ENCODE measurements around the gene RAB31. TPM values are rescaled to one million over a fixed set of nuclear protein-coding genes. Genes with fewer than 3 reads are reported as not detected.

The RAB31 gene
- polyA plus RNA-seq, 1 of the 3 experiments (the other 2 are of a cell fraction) = 23.0 TPM

DNA sequence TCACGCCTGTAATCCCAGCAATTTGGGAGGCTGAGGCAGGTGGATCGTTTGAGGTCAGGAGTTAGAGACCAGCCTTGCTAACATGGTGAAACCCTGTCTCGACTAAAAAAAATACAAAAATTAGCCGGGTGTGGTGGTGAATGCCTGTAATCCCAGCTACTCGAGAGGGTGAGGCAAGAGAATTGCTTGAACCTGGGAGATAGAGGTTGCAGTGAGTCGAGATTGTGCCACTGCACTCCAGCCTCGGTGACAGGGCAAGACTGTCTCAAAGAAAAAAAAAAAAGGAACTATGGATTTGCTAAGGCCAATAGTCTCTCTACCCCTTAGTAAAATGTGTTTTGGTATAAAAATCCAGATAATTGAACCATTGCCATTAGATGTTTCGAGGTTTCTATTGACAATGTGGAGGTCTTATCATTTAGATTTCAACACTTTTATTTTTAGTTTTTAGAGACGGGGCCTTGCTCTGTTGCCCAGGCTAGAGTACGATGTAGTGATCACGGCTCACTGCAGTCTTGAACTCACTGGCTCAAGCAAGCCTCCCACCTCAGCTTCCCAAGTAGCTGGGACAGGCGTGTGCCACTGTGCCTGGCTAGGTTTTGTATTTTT is 176.5 kb downstream of the RAB31 start (continued):
- TF ChIP-seq, protein P1, sequence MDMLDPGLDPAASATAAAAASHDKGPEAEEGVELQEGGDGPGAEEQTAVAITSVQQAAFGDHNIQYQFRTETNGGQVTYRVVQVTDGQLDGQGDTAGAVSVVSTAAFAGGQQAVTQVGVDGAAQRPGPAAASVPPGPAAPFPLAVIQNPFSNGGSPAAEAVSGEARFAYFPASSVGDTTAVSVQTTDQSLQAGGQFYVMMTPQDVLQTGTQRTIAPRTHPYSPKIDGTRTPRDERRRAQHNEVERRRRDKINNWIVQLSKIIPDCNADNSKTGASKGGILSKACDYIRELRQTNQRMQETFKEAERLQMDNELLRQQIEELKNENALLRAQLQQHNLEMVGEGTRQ (IDR thresholded peaks at IDR 0.05; ENCODE audit: borderline replicate concordance, low read depth, low read length) = no peak
- TF ChIP-seq, protein P2, sequence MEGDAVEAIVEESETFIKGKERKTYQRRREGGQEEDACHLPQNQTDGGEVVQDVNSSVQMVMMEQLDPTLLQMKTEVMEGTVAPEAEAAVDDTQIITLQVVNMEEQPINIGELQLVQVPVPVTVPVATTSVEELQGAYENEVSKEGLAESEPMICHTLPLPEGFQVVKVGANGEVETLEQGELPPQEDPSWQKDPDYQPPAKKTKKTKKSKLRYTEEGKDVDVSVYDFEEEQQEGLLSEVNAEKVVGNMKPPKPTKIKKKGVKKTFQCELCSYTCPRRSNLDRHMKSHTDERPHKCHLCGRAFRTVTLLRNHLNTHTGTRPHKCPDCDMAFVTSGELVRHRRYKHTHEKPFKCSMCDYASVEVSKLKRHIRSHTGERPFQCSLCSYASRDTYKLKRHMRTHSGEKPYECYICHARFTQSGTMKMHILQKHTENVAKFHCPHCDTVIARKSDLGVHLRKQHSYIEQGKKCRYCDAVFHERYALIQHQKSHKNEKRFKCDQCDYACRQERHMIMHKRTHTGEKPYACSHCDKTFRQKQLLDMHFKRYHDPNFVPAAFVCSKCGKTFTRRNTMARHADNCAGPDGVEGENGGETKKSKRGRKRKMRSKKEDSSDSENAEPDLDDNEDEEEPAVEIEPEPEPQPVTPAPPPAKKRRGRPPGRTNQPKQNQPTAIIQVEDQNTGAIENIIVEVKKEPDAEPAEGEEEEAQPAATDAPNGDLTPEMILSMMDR (IDR thresholded peaks at IDR 0.05) = no peak

DNA sequence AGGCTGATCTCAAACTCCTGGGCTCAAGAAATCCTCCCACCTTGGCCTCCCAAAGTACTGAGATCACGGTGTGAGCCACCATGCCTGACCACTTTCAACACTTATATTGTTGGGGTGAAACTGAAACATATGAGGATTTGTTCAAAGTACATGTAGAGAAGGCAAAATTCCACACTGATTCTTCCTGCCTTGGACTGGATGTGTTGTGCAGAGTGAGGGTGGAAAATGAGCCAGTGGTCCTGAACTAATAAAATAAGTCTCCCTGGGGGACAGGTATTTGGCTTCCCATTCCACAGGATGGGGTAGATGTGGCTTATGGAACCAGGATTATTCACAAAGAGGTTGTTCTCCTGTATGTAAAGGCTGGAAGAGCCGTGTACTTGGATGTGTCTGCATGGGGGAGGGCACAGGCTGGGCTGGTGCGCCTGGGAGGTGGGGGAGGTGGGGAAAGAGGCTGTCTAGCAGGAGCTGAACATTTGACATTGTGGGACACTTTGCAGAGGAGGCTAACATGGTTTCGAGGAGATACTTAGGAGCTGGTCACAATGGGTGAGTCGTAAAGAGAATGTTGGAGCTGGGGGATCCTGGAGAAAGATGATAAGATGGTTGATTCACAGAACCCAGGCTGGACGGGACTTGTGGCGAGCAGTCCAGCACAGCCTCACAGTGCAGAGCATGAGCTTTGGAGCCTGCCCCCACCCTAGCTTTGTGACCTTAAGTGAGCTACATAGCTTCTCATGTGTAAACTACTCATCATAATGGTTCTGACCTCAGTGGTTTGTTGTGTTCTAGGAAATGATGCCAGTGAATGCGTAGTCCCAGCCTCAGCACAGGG is 177.3 kb downstream of the RAB31 start, which contains the start of gene TXNDC2:
Gene TXNDC2 (plus strand): TSS at position 804 of the 835 bp plus-strand sequence. CDS start 708 bp downstream, outside the sequence.
- Histone ChIP-seq H3K27ac (ENCODE audit: low read depth in 2 of 2, low read length in 1 of 2) (no peak within 1 kb of the TSS), H2AFZ (ENCODE audit: low read depth) (no peak within 1 kb of the TSS), H3F3A (replicated peaks; ENCODE audit: insufficient read depth) (no peaks in the 10 kb centered on the region), H3K9me3 (no peaks in the 10 kb centered on the region), H4K20me1 (ENCODE audit: insufficient read depth) (no peaks in the 10 kb centered on the region), H3K4me2 (no peak within 1 kb of the TSS), H3K27me3 (ENCODE audit: insufficient read depth) (no peaks in the 10 kb centered on the region), H3K4me1 (ENCODE audit: control insufficient read depth in 1 of 2, insufficient read depth in 2 of 2, low read depth in 1 of 2, low read length in 1 of 2) (no peaks in the 10 kb centered on the region), H3K4me3 (ENCODE audit: low read depth in 2 of 2, low read length in 1 of 2) (no peak within 1 kb of the TSS), H3K9ac (no peak within 1 kb of the TSS), H3K36me3 (replicated peaks in 1 of 2; ENCODE audit: control insufficient read depth in 1 of 2, insufficient read depth in 2 of 2, low read length in 1 of 2) (no peaks in the 10 kb centered on the region), H3K9me2 (no peaks in the 10 kb centered on the region), H3K79me2 (ENCODE audit: insufficient read depth) (no peaks in the 10 kb centered on the region)
- no peak for DNase-seq
- POLR2A ChIA-PET = no interaction called here
- WGBS (ENCODE audit: low lambda C conversion rate) = 83% methylated on average over 8 of the region's 8 CpGs
- CTCF ChIA-PET = interaction anchor here (1.1 kb wide), 1 partner anchor 15 kb away, joined by 3 read pairs; no protein-coding TSS in a partner anchor
- no peak for TF ChIP-seq MEF2A (IDR thresholded peaks at IDR 0.05; ENCODE audit: borderline replicate concordance, low read depth)
- TF ChIP-seq FOXJ3 (CRISPR knock-in tag; IDR thresholded peaks at IDR 0.05) = no peak
- no peak for TF ChIP-seq TEAD4 (IDR thresholded peaks at IDR 0.05; ENCODE audit: borderline replicate concordance, insufficient read depth)

DNA sequence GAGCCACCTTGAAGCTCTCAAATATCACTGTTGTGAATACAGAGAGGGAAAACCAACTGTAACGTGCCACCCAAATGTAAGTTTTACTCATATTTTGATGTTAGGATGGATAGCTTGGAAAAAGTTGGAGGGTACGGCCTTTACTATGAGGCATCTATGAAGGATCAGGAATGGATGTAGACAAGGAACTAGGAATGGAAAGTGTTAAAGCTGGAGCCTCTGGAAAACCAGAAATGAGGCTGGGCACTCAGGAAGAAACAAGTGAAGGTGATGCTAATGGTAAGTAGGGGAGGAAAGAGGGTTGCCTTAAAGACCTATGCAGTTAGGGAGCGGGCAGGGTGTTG is 177.9 kb downstream of the RAB31 start:
- no peak overlapping the region for H3K4me2 ChIP-seq
- POLR2A ChIA-PET = no interaction called here
- H3K4me3 ChIP-seq (ENCODE audit: low read depth in 2 of 2, low read length in 1 of 2) = no peak overlapping the region
- H3K79me2 ChIP-seq (ENCODE audit: insufficient read depth) = no peaks in the 10 kb centered on the region
- H3K27me3 ChIP-seq (ENCODE audit: insufficient read depth) = no peaks in the 10 kb centered on the region
- no peak overlapping the region for H3K27ac ChIP-seq (ENCODE audit: low read depth in 2 of 2, low read length in 1 of 2)
- no peaks in the 10 kb centered on the region for H3K9me3 ChIP-seq
- no peaks in the 10 kb centered on the region for H3K4me1 ChIP-seq (ENCODE audit: control insufficient read depth in 1 of 2, insufficient read depth in 2 of 2, low read depth in 1 of 2, low read length in 1 of 2)
- TF ChIP-seq POLR2AphosphoS5 (IDR thresholded peaks at IDR 0.05; ENCODE audit: low read depth, low read length) (no peak), FOXJ3 (CRISPR knock-in tag; IDR thresholded peaks at IDR 0.05) (no peak), GATA2 (CRISPR knock-in tag; IDR thresholded peaks at IDR 0.05) (no peak), MEF2A (IDR thresholded peaks at IDR 0.05; ENCODE audit: borderline replicate concordance, low read depth) (no peak), JUND (IDR thresholded peaks at IDR 0.05) (no peak)
- TF ChIP-seq, protein P3, sequence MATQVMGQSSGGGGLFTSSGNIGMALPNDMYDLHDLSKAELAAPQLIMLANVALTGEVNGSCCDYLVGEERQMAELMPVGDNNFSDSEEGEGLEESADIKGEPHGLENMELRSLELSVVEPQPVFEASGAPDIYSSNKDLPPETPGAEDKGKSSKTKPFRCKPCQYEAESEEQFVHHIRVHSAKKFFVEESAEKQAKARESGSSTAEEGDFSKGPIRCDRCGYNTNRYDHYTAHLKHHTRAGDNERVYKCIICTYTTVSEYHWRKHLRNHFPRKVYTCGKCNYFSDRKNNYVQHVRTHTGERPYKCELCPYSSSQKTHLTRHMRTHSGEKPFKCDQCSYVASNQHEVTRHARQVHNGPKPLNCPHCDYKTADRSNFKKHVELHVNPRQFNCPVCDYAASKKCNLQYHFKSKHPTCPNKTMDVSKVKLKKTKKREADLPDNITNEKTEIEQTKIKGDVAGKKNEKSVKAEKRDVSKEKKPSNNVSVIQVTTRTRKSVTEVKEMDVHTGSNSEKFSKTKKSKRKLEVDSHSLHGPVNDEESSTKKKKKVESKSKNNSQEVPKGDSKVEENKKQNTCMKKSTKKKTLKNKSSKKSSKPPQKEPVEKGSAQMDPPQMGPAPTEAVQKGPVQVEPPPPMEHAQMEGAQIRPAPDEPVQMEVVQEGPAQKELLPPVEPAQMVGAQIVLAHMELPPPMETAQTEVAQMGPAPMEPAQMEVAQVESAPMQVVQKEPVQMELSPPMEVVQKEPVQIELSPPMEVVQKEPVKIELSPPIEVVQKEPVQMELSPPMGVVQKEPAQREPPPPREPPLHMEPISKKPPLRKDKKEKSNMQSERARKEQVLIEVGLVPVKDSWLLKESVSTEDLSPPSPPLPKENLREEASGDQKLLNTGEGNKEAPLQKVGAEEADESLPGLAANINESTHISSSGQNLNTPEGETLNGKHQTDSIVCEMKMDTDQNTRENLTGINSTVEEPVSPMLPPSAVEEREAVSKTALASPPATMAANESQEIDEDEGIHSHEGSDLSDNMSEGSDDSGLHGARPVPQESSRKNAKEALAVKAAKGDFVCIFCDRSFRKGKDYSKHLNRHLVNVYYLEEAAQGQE (IDR thresholded peaks at IDR 0.05; ENCODE audit: low read depth, low read length) = no peak
- no peak overlapping the region for H3K9ac ChIP-seq
- H4K20me1 ChIP-seq (ENCODE audit: insufficient read depth) = no peaks in the 10 kb centered on the region
- no peak for DNase-seq
- no peak overlapping the region for H2AFZ ChIP-seq (ENCODE audit: low read depth)
- 97% methylated on average over 3 of the region's 3 CpGs for WGBS (ENCODE audit: low lambda C conversion rate)
- no peaks in the 10 kb centered on the region for H3K9me2 ChIP-seq
- no peaks in the 10 kb centered on the region for H3F3A ChIP-seq (replicated peaks; ENCODE audit: insufficient read depth)
- CTCF ChIA-PET = interaction anchor here (1.1 kb wide), 1 partner anchor 16 kb away, joined by 3 read pairs; no protein-coding TSS in a partner anchor
- H3K36me3 ChIP-seq (replicated peaks in 1 of 2; ENCODE audit: control insufficient read depth in 1 of 2, insufficient read depth in 2 of 2, low read length in 1 of 2) = no peaks in the 10 kb centered on the region

All from SK-N-SH (cell line).